Upper lobe of left lung (tissue), 6 donors: ENCODE results near the gene GPR146. TPM values are rescaled to one million over a fixed set of nuclear protein-coding genes. Genes with fewer than 3 reads are reported as not detected.

Source experiments
- ATAC-seq, 2 donors: fragments of 200-7000 bp; cut with Tn5 transposase; one replicate each; pipeline ENCODE4 v1.9.1; 2022; ENCODE audit warnings: mild to moderate bottlenecking in 2 of 2, moderate library complexity in 2 of 2; ENCODE audit not compliant: low FRiP score in 2 of 2
- DNase-seq, 2 donors: peaks; one replicate each; pipeline ENCODE4 v3.0.0-alpha.2; 2019 to 2020
- H3K27ac ChIP-seq, 4 donors: fragments of 200-600 bp; sonication (generic); one replicate each; pipeline ENCODE4 v1.5.1; 2016 to 2019
- H3K27me3 ChIP-seq, 4 donors: fragments of 200-600 bp; sonication (generic); one replicate each; pipeline ENCODE4 v1.5.1; 2017 to 2019
- H3K36me3 ChIP-seq, 4 donors: fragments of 200-600 bp; sonication (generic); one replicate each; pipeline ENCODE4 v1.5.1; 2016 to 2019
- H3K4me1 ChIP-seq, 4 donors: fragments of 200-600 bp; sonication (generic); one replicate each; pipeline ENCODE4 v1.5.1; 2018 to 2019
- H3K4me3 ChIP-seq, 4 donors: fragments of 200-600 bp; sonication (generic); one replicate each; pipeline ENCODE4 v1.5.1; 2017 to 2019; ENCODE audit warnings: mild to moderate bottlenecking in 2 of 4, moderate library complexity in 1 of 4
- H3K9me3 ChIP-seq, 4 donors: fragments of 200-600 bp; sonication (generic); one replicate each; pipeline ENCODE4 v1.5.1; 2018 to 2019
- EP300 ChIP-seq, 4 donors: sonication (generic); formaldehyde crosslinking; IDR thresholded peaks; one replicate each; pipeline ENCODE4 v1.5.1; 2017; ENCODE audit warnings: antibody characterized with exemption in 4 of 4, control low read depth in 2 of 4
- POLR2A ChIP-seq, 4 donors: fragments of 450-650 bp; IDR thresholded peaks; one replicate each; pipeline ENCODE4 v1.5.1; 2016 to 2017; ENCODE audit warnings: antibody characterized with exemption in 4 of 4, mild to moderate bottlenecking in 2 of 4
- POLR2AphosphoS5 ChIP-seq, 2 donors: sonication (generic); formaldehyde crosslinking; IDR thresholded peaks; one replicate each; pipeline ENCODE4 v1.5.1; 2017; ENCODE audit warnings: antibody characterized with exemption in 2 of 2
- WGBS, 2 donors: methylation state at CpG; one replicate each; pipeline ENCODE4 v1.1.5; 2017 to 2018; 5-methylcytosine and 5-hydroxymethylcytosine counted together
- total RNA-seq, 6 donors: library from RNA; depleted of rRNA in 4 of 6; stranded (reverse); fragments of >200 nt in 4 of 6; gene quantifications; one replicate each; pipeline versions ENCODE4 v1.1.0 to v1.2.1, GENCODE V29; 2016 to 2021
- TF ChIP-seq, protein P1 (sequence below), 6 experiments: fragments of 450-650 bp in 4 of 6; fragments of 200-600 bp in 2 of 6; sonication (generic) in 2 of 6; IDR thresholded peaks; one replicate each; pipeline ENCODE4 v1.5.1; 2016 to 2019; ENCODE audit warnings: antibody characterized with exemption in 6 of 6
- donor health status: DM: no; HTN: no; CAD: no; lungs with moderate emphysema.
- donor health status: DM: no; HTN: yes; CAD: no; lungs with severe emphysema.

GPR146 gene
- total RNA-seq, 6 donors from 2014 or later = 11.2 to 32.8 (median 28.9) TPM

DNA sequence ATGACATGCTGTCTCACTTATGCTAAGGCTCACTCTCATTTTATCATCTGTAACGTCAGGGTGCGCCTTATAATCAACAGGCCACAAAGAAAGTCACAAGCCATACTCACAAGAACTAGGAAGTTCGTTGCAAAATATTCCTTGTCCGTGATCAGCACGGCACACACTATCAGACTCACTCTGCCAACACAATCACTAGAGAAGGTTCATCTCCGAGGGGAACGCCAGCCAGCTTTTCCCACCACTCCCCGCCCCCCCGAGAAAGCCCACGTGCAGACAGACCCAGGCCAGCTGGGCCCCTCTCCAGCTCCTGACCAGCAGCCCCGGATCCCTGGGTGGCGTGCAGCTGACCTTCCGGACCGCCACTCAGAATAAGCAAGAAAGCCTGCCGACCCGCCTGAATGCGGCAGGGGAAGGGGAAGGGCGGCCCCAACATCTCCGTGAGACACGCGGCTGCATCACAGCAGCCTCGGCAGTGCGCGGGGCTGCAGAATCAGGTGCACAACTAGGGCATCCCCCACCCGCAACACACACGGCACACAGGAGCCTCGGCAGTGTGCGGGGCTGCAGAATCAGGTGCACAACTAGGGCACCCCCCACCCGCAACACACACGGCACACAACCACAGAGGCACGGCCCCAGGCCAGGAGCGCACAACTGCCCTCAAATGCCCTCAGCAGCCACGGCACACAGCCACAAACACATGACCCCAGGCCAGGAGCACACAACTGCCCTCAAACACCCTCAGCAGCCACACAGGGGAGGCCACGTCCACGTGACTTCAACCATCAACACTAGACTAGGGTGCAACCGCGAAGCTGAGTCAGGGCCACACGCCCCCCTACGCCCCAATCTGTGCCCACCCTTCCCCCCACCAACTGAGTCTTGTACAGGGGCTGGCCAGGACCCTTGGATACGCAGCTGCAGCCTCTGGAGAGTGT, 2.5 kb upstream of the GPR146 start:
- ATAC-seq = no peak
- peak in 1 of 2 donors; percentile 78 for DNase-seq
- WGBS, 2 donors = 64 to 73% methylated on average over 30 to 38 of the region's 40 CpGs
- TF ChIP-seq EP300 (IDR thresholded peaks at IDR 0.05) (no peak), POLR2AphosphoS5 (IDR thresholded peaks at IDR 0.05) (no peak), POLR2A (IDR thresholded peaks at IDR 0.05) (no peak)
- TF ChIP-seq, protein P1, sequence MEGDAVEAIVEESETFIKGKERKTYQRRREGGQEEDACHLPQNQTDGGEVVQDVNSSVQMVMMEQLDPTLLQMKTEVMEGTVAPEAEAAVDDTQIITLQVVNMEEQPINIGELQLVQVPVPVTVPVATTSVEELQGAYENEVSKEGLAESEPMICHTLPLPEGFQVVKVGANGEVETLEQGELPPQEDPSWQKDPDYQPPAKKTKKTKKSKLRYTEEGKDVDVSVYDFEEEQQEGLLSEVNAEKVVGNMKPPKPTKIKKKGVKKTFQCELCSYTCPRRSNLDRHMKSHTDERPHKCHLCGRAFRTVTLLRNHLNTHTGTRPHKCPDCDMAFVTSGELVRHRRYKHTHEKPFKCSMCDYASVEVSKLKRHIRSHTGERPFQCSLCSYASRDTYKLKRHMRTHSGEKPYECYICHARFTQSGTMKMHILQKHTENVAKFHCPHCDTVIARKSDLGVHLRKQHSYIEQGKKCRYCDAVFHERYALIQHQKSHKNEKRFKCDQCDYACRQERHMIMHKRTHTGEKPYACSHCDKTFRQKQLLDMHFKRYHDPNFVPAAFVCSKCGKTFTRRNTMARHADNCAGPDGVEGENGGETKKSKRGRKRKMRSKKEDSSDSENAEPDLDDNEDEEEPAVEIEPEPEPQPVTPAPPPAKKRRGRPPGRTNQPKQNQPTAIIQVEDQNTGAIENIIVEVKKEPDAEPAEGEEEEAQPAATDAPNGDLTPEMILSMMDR (IDR thresholded peaks at IDR 0.05) = no peak
- Histone ChIP-seq H3K4me1 (peaks cover 42 to 65% (median 56%) of the 10 kb centered on the region in 4 donors), H3K36me3 (no peaks in the 10 kb centered on the region), H3K27me3 (no peaks in the 10 kb centered on the region), H3K27ac (peak overlapping the region; percentile 28 to 88 (median 40)), H3K9me3 (no peaks in the 10 kb centered on the region), H3K4me3 (no peak overlapping the region)

DNA sequence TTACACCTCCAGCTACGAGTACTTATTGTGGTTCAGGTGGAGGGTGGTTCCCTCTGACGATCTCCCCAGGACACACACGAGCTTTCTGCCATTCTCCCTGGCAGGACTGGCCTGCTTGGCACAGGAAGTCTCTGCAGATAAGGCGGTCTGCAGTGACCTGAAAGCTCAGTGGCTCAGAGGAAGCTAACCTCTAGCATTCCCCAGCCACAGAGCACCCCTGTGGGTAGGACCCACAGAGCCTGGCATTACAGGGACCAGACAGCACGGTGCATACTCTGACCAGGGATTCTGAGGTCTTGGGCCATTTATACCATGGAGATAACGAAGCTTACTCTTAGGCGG, 1.9 kb upstream of the GPR146 start:
- no peak overlapping the region for H3K4me3 ChIP-seq
- no peaks in the 10 kb centered on the region for H3K36me3 ChIP-seq
- DNase-seq (no peak), ATAC-seq (no peak)
- H3K4me1 ChIP-seq = peaks cover 48 to 71% (median 63%) of the 10 kb centered on the region in 4 donors
- H3K9me3 ChIP-seq = no peaks in the 10 kb centered on the region
- WGBS, 2 donors = 63 to 90% methylated on average over 3 to 6 of the region's 7 CpGs
- H3K27ac ChIP-seq = peak overlapping the region; percentile 28 to 88 (median 40)
- TF ChIP-seq, protein P1 (IDR thresholded peaks at IDR 0.05) = no peak
- TF ChIP-seq EP300 (IDR thresholded peaks at IDR 0.05) = no peak
- no peak for TF ChIP-seq POLR2AphosphoS5 (IDR thresholded peaks at IDR 0.05)
- no peaks in the 10 kb centered on the region for H3K27me3 ChIP-seq

DNA sequence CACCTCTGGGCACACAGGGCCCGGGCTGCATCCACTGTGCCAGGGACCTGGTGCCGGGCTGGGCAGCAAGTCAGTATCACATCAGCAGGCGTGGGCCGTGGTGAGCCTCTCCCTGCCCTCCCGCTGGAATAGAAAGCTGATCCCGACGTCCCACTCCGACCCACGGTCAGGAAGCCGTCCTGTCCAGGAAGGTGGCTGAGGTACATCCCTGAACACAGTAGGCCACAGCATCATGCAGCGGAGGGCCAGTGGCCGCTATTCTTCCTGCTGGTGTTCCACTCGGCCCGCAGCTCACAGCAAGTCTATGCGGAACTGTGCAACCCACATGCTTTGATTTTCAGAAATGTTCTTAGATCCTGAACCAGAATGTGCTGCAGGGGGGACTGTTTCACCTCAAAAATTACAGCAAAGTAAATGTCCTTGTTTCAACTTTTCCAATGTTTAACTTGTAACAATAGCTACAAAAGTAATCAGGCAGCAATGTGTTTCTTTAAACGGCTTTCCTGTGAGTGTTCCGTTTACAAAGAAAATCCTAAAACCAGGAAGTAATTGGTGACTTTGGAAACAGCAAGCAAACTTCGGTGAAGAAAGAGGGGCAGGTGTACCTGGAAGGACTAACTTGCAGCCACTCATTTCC, 676 bp upstream of the GPR146 start:
- peak in 1 of 2 donors; percentile 63 for DNase-seq
- H3K27me3 ChIP-seq = no peaks in the 10 kb centered on the region
- peak in 1 of 2 donors; percentile 4 for ATAC-seq
- H3K27ac ChIP-seq = peak overlapping the region; percentile 87 to 89 (median 88)
- H3K9me3 ChIP-seq = no peaks in the 10 kb centered on the region
- TF ChIP-seq, protein P1 (IDR thresholded peaks at IDR 0.05) = no peak
- TF ChIP-seq POLR2AphosphoS5 (IDR thresholded peaks at IDR 0.05) (peak in 1 of 2 donors; percentile 7), EP300 (IDR thresholded peaks at IDR 0.05) (no peak), POLR2A (IDR thresholded peaks at IDR 0.05) (no peak)
- H3K4me1 ChIP-seq = peaks cover 50 to 82% (median 72%) of the 10 kb centered on the region in 4 donors
- H3K4me3 ChIP-seq = peak overlapping the region in 3 of 4 donors; percentile 79 to 84 (median 81)
- WGBS, 2 donors = 29 to 44% methylated on average over 8 to 12 of the region's 18 CpGs
- H3K36me3 ChIP-seq = no peaks in the 10 kb centered on the region

DNA sequence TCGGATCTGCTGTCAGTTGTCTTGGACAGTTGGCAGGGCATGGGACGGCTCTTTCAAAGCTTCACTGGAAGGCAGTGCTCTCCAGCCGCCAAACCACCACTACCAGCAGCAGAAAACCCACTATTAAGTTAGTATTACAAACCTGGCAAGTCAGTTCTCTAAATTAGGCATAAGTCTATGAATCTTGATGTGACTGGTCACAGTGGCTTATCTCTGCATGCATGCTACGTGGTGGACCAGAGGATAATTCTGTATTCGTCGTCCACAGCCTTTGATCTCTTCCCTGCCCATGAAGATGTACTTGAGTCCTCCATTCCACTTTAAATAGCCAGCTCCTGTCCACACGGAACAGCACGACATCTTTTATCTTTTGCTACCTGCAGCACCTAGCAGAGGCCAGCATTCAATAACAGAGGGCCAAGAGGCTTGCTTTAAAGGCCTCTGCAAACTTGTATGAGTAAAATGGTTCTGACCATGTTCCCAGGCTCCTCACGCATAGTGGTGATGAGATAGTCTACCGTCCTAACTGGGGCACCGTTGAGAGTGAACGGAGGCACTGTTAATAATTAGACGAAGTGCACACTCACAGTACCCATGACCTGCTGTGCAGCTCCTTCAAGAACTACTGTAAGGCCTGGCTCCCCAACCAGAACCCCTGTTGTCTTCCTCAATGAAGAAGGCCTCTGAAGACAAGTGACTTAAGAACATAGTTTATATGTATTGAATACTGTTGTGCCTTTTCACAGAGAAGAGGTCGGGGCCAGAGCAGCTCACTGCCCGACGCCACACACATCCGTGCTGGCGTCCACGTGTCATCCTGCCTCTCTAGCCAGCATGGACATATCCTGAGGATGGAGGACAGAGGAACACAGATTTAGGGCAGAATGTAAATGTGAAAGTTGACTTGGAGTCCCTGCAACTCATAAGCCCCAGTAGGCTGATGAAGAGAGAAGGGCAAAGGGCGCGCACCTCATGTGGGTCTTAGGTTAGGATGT, 1.0 kb downstream of the GPR146 start:
- H3K4me3 ChIP-seq = peak overlapping the region; percentile 63 to 84 (median 80)
- WGBS, 2 donors = 60 to 78% methylated on average over 17 to 21 of the region's 21 CpGs
- peak overlapping the region; percentile 87 to 94 (median 88) for H3K27ac ChIP-seq
- no peaks in the 10 kb centered on the region for H3K36me3 ChIP-seq
- peaks cover 66 to 94% (median 85%) of the 10 kb centered on the region in 4 donors for H3K4me1 ChIP-seq
- ATAC-seq = no peak
- no peak for DNase-seq
- TF ChIP-seq, protein P1 (IDR thresholded peaks at IDR 0.05) = no peak
- no peaks in the 10 kb centered on the region for H3K27me3 ChIP-seq
- H3K9me3 ChIP-seq = no peaks in the 10 kb centered on the region
